ENCODE data around the gene CLSTN1. TPM values are rescaled to one million over a fixed set of nuclear protein-coding genes. Genes with fewer than 3 reads are reported as not detected.

CLSTN1 gene
- total RNA-seq, 1 experiment from 2014 or later, result 143 TPM

GRCh38 chr1:9848022-9848421, 24.3 kb upstream of the CLSTN1 start:
- ChIA-PET POLR2A (no interaction called here), CTCF (interaction anchor here (0.6 kb wide), 1 partner anchor 14 kb away, joined by 4 read pairs; no protein-coding TSS in a partner anchor)
- in situ Hi-C loops (cut with HindIII; ENCODE audit: low pct_unique_long_range_greater_than_20kb, low sequenced_read_pairs), result no loop called here
- DNase-seq (ENCODE audit: low read depth, low spot score) (no peak), ATAC-seq (no peak)
- intact Hi-C loops (cut with micrococcal nuclease; ENCODE audit: unreplicated experiment), result no loop called here
- Histone ChIP-seq H3K4me1 (ENCODE audit: control insufficient read depth, insufficient read depth, low read length) (peaks cover 13% of the 10 kb centered on the region), H3K4me3 (ENCODE audit: low read depth in 2 of 2, low read length in 2 of 2) (no peak overlapping the region), H3K27me3 (ENCODE audit: control insufficient read depth, insufficient read depth, low read length) (no peaks in the 10 kb centered on the region), H3K36me3 (ENCODE audit: control insufficient read depth, insufficient read depth, low read length) (no peaks in the 10 kb centered on the region), H3K9me3 (ENCODE audit: control insufficient read depth, insufficient read depth, low read depth, low read length) (no peaks in the 10 kb centered on the region), H3K27ac (ENCODE audit: low read length) (no peak overlapping the region)
- TF ChIP-seq REST (IDR thresholded peaks at IDR 0.05; ENCODE audit: insufficient read depth in 1 of 2, low read depth in 2 of 2, low read length in 1 of 2), result no peak
- no peak for TF ChIP-seq TCF7L2 (IDR thresholded peaks at IDR 0.05; ENCODE audit: low read depth, low read length)
- no peak for TF ChIP-seq CTCF (IDR thresholded peaks at IDR 0.05)
- no peak for TF ChIP-seq SIN3A (IDR thresholded peaks at IDR 0.05; ENCODE audit: borderline replicate concordance, insufficient read depth, low read depth, low read length)
- no peak for TF ChIP-seq POLR2AphosphoS5 (IDR thresholded peaks at IDR 0.05; ENCODE audit: low read depth, low read length)
- no TSS peak for BruUV-seq (replicated peaks)

GRCh38 chr1:9847269-9847668, 23.5 kb upstream of the CLSTN1 start:
- BruUV-seq (replicated peaks), result no TSS peak
- intact Hi-C loops (cut with micrococcal nuclease; ENCODE audit: unreplicated experiment), result no loop called here
- Histone ChIP-seq H3K27ac (ENCODE audit: low read length) (no peak overlapping the region), H3K4me1 (ENCODE audit: control insufficient read depth, insufficient read depth, low read length) (peaks cover 16% of the 10 kb centered on the region), H3K36me3 (ENCODE audit: control insufficient read depth, insufficient read depth, low read length) (no peaks in the 10 kb centered on the region), H3K27me3 (ENCODE audit: control insufficient read depth, insufficient read depth, low read length) (no peaks in the 10 kb centered on the region), H3K9me3 (ENCODE audit: control insufficient read depth, insufficient read depth, low read depth, low read length) (no peaks in the 10 kb centered on the region), H3K4me3 (ENCODE audit: low read depth in 2 of 2, low read length in 2 of 2) (no peak overlapping the region)
- ChIA-PET CTCF (no interaction called here), POLR2A (no interaction called here)
- in situ Hi-C loops (cut with HindIII; ENCODE audit: low pct_unique_long_range_greater_than_20kb, low sequenced_read_pairs), result no loop called here
- no peak for ATAC-seq
- no peak for TF ChIP-seq CTCF (IDR thresholded peaks at IDR 0.05)
- no peak for TF ChIP-seq SIN3A (IDR thresholded peaks at IDR 0.05; ENCODE audit: borderline replicate concordance, insufficient read depth, low read depth, low read length)
- TF ChIP-seq POLR2AphosphoS5 (IDR thresholded peaks at IDR 0.05; ENCODE audit: low read depth, low read length), result no peak
- TF ChIP-seq TCF7L2 (IDR thresholded peaks at IDR 0.05; ENCODE audit: low read depth, low read length), result no peak
- no peak for TF ChIP-seq REST (IDR thresholded peaks at IDR 0.05; ENCODE audit: insufficient read depth in 1 of 2, low read depth in 2 of 2, low read length in 1 of 2)
- no peak for DNase-seq (ENCODE audit: low read depth, low spot score)
